Measurements from ENCODE around the gene COX6A2. TPM values are rescaled to one million over a fixed set of nuclear protein-coding genes. Genes with fewer than 3 reads are reported as not detected.

COX6A2 gene
- total RNA-seq, 3 donors from 2014 or later, result not detected

- no peak for DNase-seq (ENCODE audit: low spot score in 2 of 2)
- no peak for TF ChIP-seq CTCF (IDR thresholded peaks at IDR 0.05)
- no peak for TF ChIP-seq POLR2AphosphoS5 (IDR thresholded peaks at IDR 0.05)
- TF ChIP-seq POLR2A (IDR thresholded peaks at IDR 0.05), result no peak
- Histone ChIP-seq H3K36me3 (no peaks in the 10 kb centered on the region), H3K4me3 (peak overlapping the region in 2 of 3 donors; percentile 33 to 46), H3K9me3 (peaks cover 0 to 9% of the 10 kb centered on the region in 2 donors), H3K27me3 (no peaks in the 10 kb centered on the region), H3K27ac (no peak overlapping the region), H3K4me1 (no peaks in the 10 kb centered on the region)
- intact Hi-C loops (cut with DNase I; ENCODE audit: low total_unique reads), result no loop called here
Measured at GRCh38 chr16:31403590-31404352, 24.4 kb downstream of the COX6A2 start.

- TF ChIP-seq POLR2AphosphoS5 (IDR thresholded peaks at IDR 0.05) (no peak), CTCF (IDR thresholded peaks at IDR 0.05) (no peak), POLR2A (IDR thresholded peaks at IDR 0.05) (no peak)
- H3K4me1 ChIP-seq, result no peaks in the 10 kb centered on the region
- DNase-seq (ENCODE audit: low spot score in 2 of 2), result no peak
Measured at GRCh38 chr16:31402687-31403086, 25.5 kb downstream of the COX6A2 start.

GRCh38 chr16:31401436-31401835, 26.7 kb downstream of the COX6A2 start:
- Histone ChIP-seq H3K4me1 (no peaks in the 10 kb centered on the region), H3K27ac (no peak overlapping the region), H3K27me3 (no peaks in the 10 kb centered on the region), H3K4me3 (no peak overlapping the region), H3K36me3 (no peaks in the 10 kb centered on the region), H3K9me3 (peaks cover 0 to 9% of the 10 kb centered on the region in 2 donors)
- TF ChIP-seq POLR2A (IDR thresholded peaks at IDR 0.05) (no peak), CTCF (IDR thresholded peaks at IDR 0.05) (no peak), POLR2AphosphoS5 (IDR thresholded peaks at IDR 0.05) (no peak)
- DNase-seq (ENCODE audit: low spot score in 2 of 2), result no peak
- intact Hi-C loops (cut with DNase I; ENCODE audit: low total_unique reads), result no loop called here

More at GRCh38 chr16:31402687-31403086, 25.5 kb downstream of the COX6A2 start:
- intact Hi-C loops (cut with DNase I; ENCODE audit: low total_unique reads), result no loop called here
- Histone ChIP-seq H3K4me3 (no peak overlapping the region), H3K9me3 (peaks cover 0 to 9% of the 10 kb centered on the region in 2 donors), H3K36me3 (no peaks in the 10 kb centered on the region), H3K27ac (no peak overlapping the region), H3K27me3 (no peaks in the 10 kb centered on the region)

GRCh38 chr16:31400191-31400590, 28.0 kb downstream of the COX6A2 start:
- Histone ChIP-seq H3K4me3 (no peak overlapping the region), H3K36me3 (no peaks in the 10 kb centered on the region), H3K9me3 (peaks cover 0 to 9% of the 10 kb centered on the region in 2 donors), H3K27me3 (no peaks in the 10 kb centered on the region), H3K27ac (no peak overlapping the region), H3K4me1 (no peaks in the 10 kb centered on the region)
- no peak for DNase-seq (ENCODE audit: low spot score in 2 of 2)
- intact Hi-C loops (cut with DNase I; ENCODE audit: low total_unique reads), result no loop called here
- TF ChIP-seq POLR2AphosphoS5 (IDR thresholded peaks at IDR 0.05) (no peak), CTCF (IDR thresholded peaks at IDR 0.05) (no peak), POLR2A (IDR thresholded peaks at IDR 0.05) (no peak)

- intact Hi-C loops (cut with DNase I; ENCODE audit: low total_unique reads), result no loop called here
Measured at GRCh38 chr16:31397701-31398100, 30.5 kb downstream of the COX6A2 start.

More at GRCh38 chr16:31397701-31398100, 30.5 kb downstream of the COX6A2 start:
- no peak overlapping the region for H3K27ac ChIP-seq
- no peaks in the 10 kb centered on the region for H3K36me3 ChIP-seq
- DNase-seq (ENCODE audit: low spot score in 2 of 2), result no peak
- no peaks in the 10 kb centered on the region for H3K4me1 ChIP-seq
- H3K4me3 ChIP-seq, result no peak overlapping the region
- peaks cover 0 to 9% of the 10 kb centered on the region in 2 donors for H3K9me3 ChIP-seq
- no peaks in the 10 kb centered on the region for H3K27me3 ChIP-seq
- no peak for TF ChIP-seq POLR2A (IDR thresholded peaks at IDR 0.05)
- TF ChIP-seq POLR2AphosphoS5 (IDR thresholded peaks at IDR 0.05), result no peak
- TF ChIP-seq CTCF (IDR thresholded peaks at IDR 0.05), result no peak

Data from breast epithelium (tissue), 4 donors.